ENCODE measurements around the gene MEG3. TPM values are rescaled to one million over a fixed set of nuclear protein-coding genes. Genes with fewer than 3 reads are reported as not detected.

MEG3 gene
- total and polyA plus RNA-seq, 2 experiments from 2014 or later = not detected

- no peak for TF ChIP-seq REST (IDR thresholded peaks at IDR 0.05; ENCODE audit: unreplicated experiment)
- no peak for TF ChIP-seq CTCF (conservative IDR thresholded peaks at IDR 0.05; ENCODE audit: low read depth in 2 of 2)
- no peak for TF ChIP-seq EZH2 (IDR thresholded peaks at IDR 0.05; ENCODE audit: low read depth, unreplicated experiment)
- no peak for TF ChIP-seq CREB1 (CRISPR knock-in tag; IDR thresholded peaks at IDR 0.05; ENCODE audit: low read depth)
- no peak for TF ChIP-seq ZNF114 (CRISPR knock-in tag; IDR thresholded peaks at IDR 0.05)
- no peak for TF ChIP-seq ZNF331 (CRISPR knock-in tag; IDR thresholded peaks at IDR 0.05; ENCODE audit: low read depth)
- TF ChIP-seq JUNB (IDR thresholded peaks at IDR 0.05; ENCODE audit: unreplicated experiment) = no peak
- no peak for TF ChIP-seq NANOG (IDR thresholded peaks at IDR 0.05; ENCODE audit: borderline replicate concordance)
These were observed 19.4 kb downstream of the MEG3 start (continued) for GRCh38 chr14:100845341-100845740.

- no peak overlapping the region for H2AFZ ChIP-seq
- ATAC-seq (no peak), DNase-seq (ENCODE audit: low spot score) (no peak)
- no peaks in the 10 kb centered on the region for H3K27me3 ChIP-seq (ENCODE audit: insufficient read depth)
- no peaks in the 10 kb centered on the region for H3K36me3 ChIP-seq (ENCODE audit: insufficient read depth)
- no peak overlapping the region for H3K27ac Mint-ChIP-seq
- no peak overlapping the region for H3K4me3 ChIP-seq
- no peaks in the 10 kb centered on the region for H3K9me3 Mint-ChIP-seq
- H3K4me3 Mint-ChIP-seq = no peak overlapping the region
- no peaks in the 10 kb centered on the region for H3K36me3 Mint-ChIP-seq (ENCODE audit: low read depth)
- H3K4me1 ChIP-seq (ENCODE audit: insufficient read depth) = no peaks in the 10 kb centered on the region; the same call in 1 of the 2 replicates
- H3K9me2 ChIP-seq (ENCODE audit: insufficient read depth) = no peaks in the 10 kb centered on the region
- H3K27me3 Mint-ChIP-seq (ENCODE audit: insufficient read depth, low read depth, poor library complexity) = peaks cover 2% of the 10 kb centered on the region
- peaks cover 12% of the 10 kb centered on the region for H3K4me1 Mint-ChIP-seq
- H3F3A ChIP-seq (replicated peaks; ENCODE audit: low read depth) = no peaks in the 10 kb centered on the region
- no peak overlapping the region for H3K27ac ChIP-seq (ENCODE audit: low read depth)
- H3K4me2 ChIP-seq = no peak overlapping the region
- H4K20me1 ChIP-seq (replicated peaks; ENCODE audit: insufficient read depth) = no peaks in the 10 kb centered on the region
- H3K79me2 ChIP-seq (replicated peaks; ENCODE audit: insufficient read depth) = no peaks in the 10 kb centered on the region
- TF ChIP-seq STAT1 (IDR thresholded peaks at IDR 0.05; ENCODE audit: unreplicated experiment) = no peak
- TF ChIP-seq ZNF114 (CRISPR knock-in tag; IDR thresholded peaks at IDR 0.05) = no peak
- no peak for TF ChIP-seq CTCF (conservative IDR thresholded peaks at IDR 0.05; ENCODE audit: low read depth in 2 of 2)
- no peak for TF ChIP-seq EZH2phosphoT487 (IDR thresholded peaks at IDR 0.05; ENCODE audit: unreplicated experiment)
- TF ChIP-seq JUNB (IDR thresholded peaks at IDR 0.05; ENCODE audit: unreplicated experiment) = no peak
- no peak for TF ChIP-seq EZH2 (IDR thresholded peaks at IDR 0.05; ENCODE audit: low read depth, unreplicated experiment)
- no peak for TF ChIP-seq ZNF462 (CRISPR knock-in tag; IDR thresholded peaks at IDR 0.05)
These were observed 20.5 kb downstream of the MEG3 start for GRCh38 chr14:100846309-100846859.

Measured in GM23338 (cell line).